KOPT-K1 (cell line): ENCODE results near the gene PLPP4.

Experiments
- H3K27ac ChIP-seq: fragments of 200-600 bp; sonication (generic); 2 replicates; pipeline ENCODE4 v1.5.1; 2016; ENCODE audit warnings: antibody characterized with exemption, mild to moderate bottlenecking, low read depth, low read length; ENCODE audit not compliant: poor library complexity, severe bottlenecking
- H3K36me3 ChIP-seq: fragments of 200-600 bp; sonication (generic); 2 replicates; pipeline ENCODE4 v1.5.1; 2017; ENCODE audit warnings: antibody characterized with exemption, mild to moderate bottlenecking, low read length, moderate library complexity; ENCODE audit not compliant: insufficient read depth
- H3K9me3 ChIP-seq: fragments of 200-600 bp; sonication (generic); 2 replicates; pipeline ENCODE4 v1.5.1; 2017; ENCODE audit warnings: antibody characterized with exemption, low read length, mild to moderate bottlenecking; ENCODE audit not compliant: insufficient read depth, poor library complexity, severe bottlenecking

The PLPP4 gene

GRCh38 chr10:120466006-120466405 is 9.0 kb downstream of the PLPP4 start:
- Histone ChIP-seq H3K27ac (no peak overlapping the region), H3K36me3 (no peaks in the 10 kb centered on the region), H3K9me3 (no peaks in the 10 kb centered on the region)

- Histone ChIP-seq H3K9me3 (no peaks in the 10 kb centered on the region), H3K27ac (no peak overlapping the region), H3K36me3 (no peaks in the 10 kb centered on the region)
These were observed 16.6 kb downstream of the PLPP4 start for GRCh38 chr10:120473593-120473992.

- no peak overlapping the region for H3K27ac ChIP-seq
- H3K36me3 ChIP-seq, result no peaks in the 10 kb centered on the region
These were observed 17.9 kb downstream of the PLPP4 start for GRCh38 chr10:120474956-120475355.

GRCh38 chr10:120475844-120476791 is 19.1 kb downstream of the PLPP4 start:
- H3K9me3 ChIP-seq, result no peaks in the 10 kb centered on the region
- no peak overlapping the region for H3K27ac ChIP-seq
- no peaks in the 10 kb centered on the region for H3K36me3 ChIP-seq

More at GRCh38 chr10:120474956-120475355, 17.9 kb downstream of the PLPP4 start:
- H3K9me3 ChIP-seq, result no peaks in the 10 kb centered on the region

GRCh38 chr10:120477021-120477742 is 20.2 kb downstream of the PLPP4 start:
- no peaks in the 10 kb centered on the region for H3K9me3 ChIP-seq
- no peak overlapping the region for H3K27ac ChIP-seq
- no peaks in the 10 kb centered on the region for H3K36me3 ChIP-seq

- Histone ChIP-seq H3K27ac (no peak overlapping the region), H3K9me3 (no peaks in the 10 kb centered on the region), H3K36me3 (no peaks in the 10 kb centered on the region)
These were observed 20.7 kb downstream of the PLPP4 start for GRCh38 chr10:120477743-120478141.

- no peak overlapping the region for H3K27ac ChIP-seq
- H3K9me3 ChIP-seq, result no peaks in the 10 kb centered on the region
These were observed 21.4 kb downstream of the PLPP4 start for GRCh38 chr10:120478386-120478785.

GRCh38 chr10:120479506-120479905 is 22.5 kb downstream of the PLPP4 start:
- Histone ChIP-seq H3K36me3 (no peaks in the 10 kb centered on the region), H3K27ac (no peak overlapping the region), H3K9me3 (no peaks in the 10 kb centered on the region)

More at GRCh38 chr10:120478386-120478785, 21.4 kb downstream of the PLPP4 start:
- no peaks in the 10 kb centered on the region for H3K36me3 ChIP-seq

- Histone ChIP-seq H3K9me3 (no peaks in the 10 kb centered on the region), H3K36me3 (no peaks in the 10 kb centered on the region)
These were observed 23.1 kb downstream of the PLPP4 start for GRCh38 chr10:120480065-120480600.

GRCh38 chr10:120480848-120481247 is 23.8 kb downstream of the PLPP4 start:
- H3K9me3 ChIP-seq, result no peaks in the 10 kb centered on the region
- no peak overlapping the region for H3K27ac ChIP-seq
- H3K36me3 ChIP-seq, result no peaks in the 10 kb centered on the region

More at GRCh38 chr10:120480065-120480600, 23.1 kb downstream of the PLPP4 start:
- no peak overlapping the region for H3K27ac ChIP-seq

GRCh38 chr10:120483006-120483405 is 26.0 kb downstream of the PLPP4 start:
- Histone ChIP-seq H3K27ac (no peak overlapping the region), H3K36me3 (no peaks in the 10 kb centered on the region), H3K9me3 (no peaks in the 10 kb centered on the region)

- H3K27ac ChIP-seq, result no peak overlapping the region
- no peaks in the 10 kb centered on the region for H3K36me3 ChIP-seq
- no peaks in the 10 kb centered on the region for H3K9me3 ChIP-seq
These were observed 26.7 kb downstream of the PLPP4 start for GRCh38 chr10:120483651-120484301.

GRCh38 chr10:120485946-120486345 is 28.9 kb downstream of the PLPP4 start:
- Histone ChIP-seq H3K27ac (no peak overlapping the region), H3K36me3 (no peaks in the 10 kb centered on the region)

GRCh38 chr10:120486671-120487205 is 29.7 kb downstream of the PLPP4 start:
- Histone ChIP-seq H3K9me3 (no peaks in the 10 kb centered on the region), H3K36me3 (no peaks in the 10 kb centered on the region), H3K27ac (no peak overlapping the region)

More at GRCh38 chr10:120485946-120486345, 28.9 kb downstream of the PLPP4 start:
- no peaks in the 10 kb centered on the region for H3K9me3 ChIP-seq
